Suprapubic skin (tissue), 4 donors: Measurements from ENCODE around the gene TSPY4. TPM values are rescaled to one million over a fixed set of nuclear protein-coding genes. Genes with fewer than 3 reads are reported as not detected.
"Not testable (repeated sequence)": the region's sequence is repeated elsewhere in the genome, so short reads cannot be mapped to it uniquely, and the experiment has no call there.

Experiments
- DNase-seq, 2 donors: peaks; one replicate each; pipeline ENCODE4 v3.0.0-alpha.2; 2019; ENCODE audit warnings: low spot score in 2 of 2
- H3K27ac ChIP-seq: fragments of 200-600 bp; sonication (generic); one replicate; pipeline ENCODE4 v1.5.1; 2019
- H3K27me3 ChIP-seq: fragments of 200-600 bp; sonication (generic); one replicate; pipeline ENCODE4 v1.5.1; 2019
- H3K36me3 ChIP-seq: fragments of 200-600 bp; sonication (generic); one replicate; pipeline ENCODE4 v1.5.1; 2019
- H3K4me1 ChIP-seq: fragments of 200-600 bp; sonication (generic); one replicate; pipeline ENCODE4 v1.5.1; 2019
- H3K4me3 ChIP-seq: fragments of 200-600 bp; sonication (generic); one replicate; pipeline ENCODE4 v1.5.1; 2019; ENCODE audit warnings: mild to moderate bottlenecking
- H3K9me3 ChIP-seq: fragments of 200-600 bp; sonication (generic); one replicate; pipeline ENCODE4 v1.5.1; 2019
- EP300 ChIP-seq: sonication (generic); formaldehyde crosslinking; IDR thresholded peaks from one replicate; pipeline ENCODE4 v1.6.1; 2017; ENCODE audit warnings: antibody characterized with exemption
- POLR2A ChIP-seq, 2 donors: fragments of 450-650 bp; IDR thresholded peaks; one replicate each; pipeline ENCODE4 v1.6.1; 2017; ENCODE audit warnings: antibody characterized with exemption in 2 of 2, mild to moderate bottlenecking in 2 of 2, moderate library complexity in 2 of 2
- POLR2AphosphoS5 ChIP-seq, 3 donors: sonication (generic); formaldehyde crosslinking; IDR thresholded peaks; one replicate each; pipeline ENCODE4 v1.6.1; 2017; ENCODE audit warnings: antibody characterized with exemption in 3 of 3
- WGBS: methylation state at CpG from one replicate; pipeline ENCODE4 v1.1.5; 2018; 5-methylcytosine and 5-hydroxymethylcytosine counted together
- total RNA-seq, 4 donors: library from RNA; depleted of rRNA; stranded (reverse); fragments of >200 nt; gene quantifications; one replicate each; pipeline ENCODE4 v1.1.0, GENCODE V29; 2016
- TF ChIP-seq, protein P1 (sequence below), 2 donors: fragments of 200-600 bp in 1 of 2; fragments of 450-650 bp in 1 of 2; sonication (generic) in 1 of 2; IDR thresholded peaks; one replicate each; pipeline ENCODE4 v1.5.1; 2016 to 2019; ENCODE audit warnings: antibody characterized with exemption in 2 of 2, mild to moderate bottlenecking in 1 of 2, moderate library complexity in 1 of 2

Gene TSPY4
- not detected for total RNA-seq

DNA sequence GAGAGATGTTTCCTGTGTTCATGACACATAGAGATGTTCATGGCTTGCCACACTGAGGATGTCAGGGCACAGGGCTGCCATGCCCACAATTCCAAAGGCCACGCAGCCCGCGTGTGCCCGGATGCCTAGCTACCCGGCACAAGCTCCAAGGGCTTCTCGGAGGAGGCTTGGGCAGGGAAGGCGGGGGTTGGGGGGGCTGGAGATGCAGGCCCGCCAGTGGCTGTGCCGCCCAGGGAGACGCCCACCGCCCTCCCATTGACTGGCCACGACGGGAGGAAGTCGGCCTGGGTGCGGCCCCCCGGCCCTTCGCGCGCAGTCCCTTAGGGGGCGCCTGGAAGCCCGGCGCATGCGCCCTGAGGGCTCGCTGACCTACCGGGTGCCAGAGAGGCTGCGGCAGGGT is at the start of gene TSPY4:
Gene TSPY4 (plus strand): TSS at position 301 of the 400 bp plus-strand sequence. CDS start 46 bp downstream, at position 347.
- DNase-seq, H3K9me3 ChIP-seq, H3K4me3 ChIP-seq, H3K36me3 ChIP-seq, H3K4me1 ChIP-seq, H3K27me3 ChIP-seq, H3K27ac ChIP-seq: not testable (repeated sequence)
- no CpG with 5 or more reads among the region's 26 CpGs for WGBS

DNA sequence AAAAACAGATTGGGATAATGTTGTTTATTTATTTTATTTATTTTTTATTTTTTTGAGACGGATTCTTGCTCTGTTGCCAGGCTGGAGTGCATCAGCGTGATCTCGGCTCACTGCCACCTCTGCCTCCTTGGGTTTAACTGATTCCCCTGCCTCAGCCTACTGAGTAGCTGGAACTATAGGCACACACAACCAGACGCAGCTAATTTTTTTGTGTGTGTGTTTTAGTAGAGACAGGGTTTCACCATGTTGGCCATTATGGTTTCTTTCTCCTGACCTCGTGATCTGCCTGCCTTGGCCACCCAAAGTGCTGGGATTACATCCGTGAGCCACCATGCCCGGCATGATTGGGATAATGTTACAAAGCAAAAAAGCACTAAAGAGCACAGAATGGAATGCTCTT is 16.3 kb upstream of the TSPY4 start:
- TF ChIP-seq EP300 (no peak), POLR2AphosphoS5 (IDR thresholded peaks at IDR 0.05) (no peak), POLR2A (IDR thresholded peaks at IDR 0.05) (no peak)
- TF ChIP-seq, protein P1, sequence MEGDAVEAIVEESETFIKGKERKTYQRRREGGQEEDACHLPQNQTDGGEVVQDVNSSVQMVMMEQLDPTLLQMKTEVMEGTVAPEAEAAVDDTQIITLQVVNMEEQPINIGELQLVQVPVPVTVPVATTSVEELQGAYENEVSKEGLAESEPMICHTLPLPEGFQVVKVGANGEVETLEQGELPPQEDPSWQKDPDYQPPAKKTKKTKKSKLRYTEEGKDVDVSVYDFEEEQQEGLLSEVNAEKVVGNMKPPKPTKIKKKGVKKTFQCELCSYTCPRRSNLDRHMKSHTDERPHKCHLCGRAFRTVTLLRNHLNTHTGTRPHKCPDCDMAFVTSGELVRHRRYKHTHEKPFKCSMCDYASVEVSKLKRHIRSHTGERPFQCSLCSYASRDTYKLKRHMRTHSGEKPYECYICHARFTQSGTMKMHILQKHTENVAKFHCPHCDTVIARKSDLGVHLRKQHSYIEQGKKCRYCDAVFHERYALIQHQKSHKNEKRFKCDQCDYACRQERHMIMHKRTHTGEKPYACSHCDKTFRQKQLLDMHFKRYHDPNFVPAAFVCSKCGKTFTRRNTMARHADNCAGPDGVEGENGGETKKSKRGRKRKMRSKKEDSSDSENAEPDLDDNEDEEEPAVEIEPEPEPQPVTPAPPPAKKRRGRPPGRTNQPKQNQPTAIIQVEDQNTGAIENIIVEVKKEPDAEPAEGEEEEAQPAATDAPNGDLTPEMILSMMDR (IDR thresholded peaks at IDR 0.05), result no peak
- H3K36me3 ChIP-seq, result no peaks in the 10 kb centered on the region
- H3K4me3 ChIP-seq, result no peak overlapping the region
- WGBS, result no CpG with 5 or more reads among the region's 7 CpGs
- no peak for DNase-seq
- no peak overlapping the region for H3K27ac ChIP-seq
- H3K27me3 ChIP-seq, result no peaks in the 10 kb centered on the region
- H3K4me1 ChIP-seq, result no peaks in the 10 kb centered on the region
- H3K9me3 ChIP-seq, result no peaks in the 10 kb centered on the region

DNA sequence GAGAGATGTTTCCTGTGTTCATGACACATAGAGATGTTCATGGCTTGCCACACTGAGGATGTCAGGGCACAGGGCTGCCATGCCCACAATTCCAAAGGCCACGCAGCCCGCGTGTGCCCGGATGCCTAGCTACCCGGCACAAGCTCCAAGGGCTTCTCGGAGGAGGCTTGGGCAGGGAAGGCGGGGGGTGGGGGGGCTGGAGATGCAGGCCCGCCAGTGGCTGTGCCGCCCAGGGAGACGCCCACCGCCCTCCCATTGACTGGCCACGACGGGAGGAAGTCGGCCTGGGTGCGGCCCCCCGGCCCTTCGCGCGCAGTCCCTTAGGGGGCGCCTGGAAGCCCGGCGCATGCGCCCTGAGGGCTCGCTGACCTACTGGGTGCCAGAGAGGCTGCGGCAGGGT is 20.2 kb downstream of the TSPY4 start, which contains the start of gene TSPY8:
Gene TSPY8 (plus strand): TSS at position 301 of the 400 bp plus-strand sequence. CDS start 46 bp downstream, at position 347.
- H3K36me3 ChIP-seq, H3K27me3 ChIP-seq, H3K4me1 ChIP-seq, DNase-seq, H3K4me3 ChIP-seq, H3K9me3 ChIP-seq, H3K27ac ChIP-seq: not testable (repeated sequence)
- WGBS, result no CpG with 5 or more reads among the region's 25 CpGs

Other genes with a start within 250 kb of the TSPY4 start
- not detected for gene TSPY8, start 20.3 kb downstream of the TSPY4 start, total RNA-seq
- gene TSPY3, start 61.0 kb downstream of the TSPY4 start, total RNA-seq, result not detected
- not detected for gene TSPY1, start 129.5 kb downstream of the TSPY4 start, total RNA-seq
- not detected for gene TSPY9, start 149.8 kb downstream of the TSPY4 start, total RNA-seq
- not detected for gene TSPY10, start 190.4 kb downstream of the TSPY4 start, total RNA-seq